Fibroblast of lung (primary cell): ENCODE measurements around the gene MRPS18A. TPM values are rescaled to one million over a fixed set of nuclear protein-coding genes. Genes with fewer than 3 reads are reported as not detected.

Experiments used
- DNase-seq, 2 donors: peaks; one replicate each; pipeline versions ENCODE4 v3.0.0 to v3.0.0-alpha.2; 2010; ENCODE audit warnings: low read depth in 2 of 2
- H2AFZ ChIP-seq: 2 replicates; pipeline ENCODE4 v1.5.1; 2012; ENCODE audit warnings: low read length, control low read depth, inconsistent platforms
- H3K27ac ChIP-seq: 2 replicates; pipeline ENCODE4 v1.5.1; 2011; ENCODE audit warnings: low read length, control low read depth; ENCODE audit not compliant: insufficient read depth
- H3K27me3 ChIP-seq: 2 replicates; pipeline ENCODE4 v1.5.1; 2011; ENCODE audit warnings: mild to moderate bottlenecking, low read length; ENCODE audit not compliant: control insufficient read depth, insufficient read depth
- H3K36me3 ChIP-seq: 2 replicates; pipeline ENCODE4 v1.5.1; 2011; ENCODE audit warnings: low read length; ENCODE audit not compliant: control insufficient read depth, insufficient read depth
- H3K4me1 ChIP-seq: 2 replicates; pipeline ENCODE4 v1.5.1; 2011; ENCODE audit warnings: low read length; ENCODE audit not compliant: control insufficient read depth, insufficient read depth; ENCODE audit errors: extremely low read depth
- H3K4me2 ChIP-seq: 2 replicates; pipeline ENCODE4 v1.5.1; 2011; ENCODE audit warnings: low read length, control low read depth; ENCODE audit not compliant: insufficient read depth; ENCODE audit errors: extremely low read depth
- H3K4me3 ChIP-seq, 4 experiments: fragments of 200-600 bp in 1 of 4; sonication (generic) in 1 of 4; replicated peaks in 1 of 4; 2 replicates each; pipeline ENCODE4 v1.5.1; 2011 to 2016; ENCODE audit warnings: low read length in 4 of 4, low read depth in 3 of 4, mild to moderate bottlenecking in 3 of 4, control low read depth in 2 of 4, inconsistent platforms in 1 of 4, mixed read lengths in 1 of 4; ENCODE audit not compliant: insufficient read depth in 1 of 4; ENCODE audit errors: control extremely low read depth in 1 of 4
- H3K79me2 ChIP-seq: 2 replicates; pipeline ENCODE4 v1.5.1; 2012; ENCODE audit warnings: mild to moderate bottlenecking, low read length, inconsistent platforms; ENCODE audit not compliant: control insufficient read depth, insufficient read depth
- H3K9ac ChIP-seq: 2 replicates; pipeline ENCODE4 v1.5.1; 2011; ENCODE audit warnings: mild to moderate bottlenecking, low read length, control low read depth; ENCODE audit not compliant: insufficient read depth
- H3K9me3 ChIP-seq: 2 replicates; pipeline ENCODE4 v1.5.1; 2012; ENCODE audit warnings: low read depth, low read length; ENCODE audit not compliant: control insufficient read depth, insufficient read depth
- H4K20me1 ChIP-seq: 2 replicates; pipeline ENCODE4 v1.5.1; 2011; ENCODE audit warnings: low read length; ENCODE audit not compliant: control insufficient read depth, insufficient read depth; ENCODE audit errors: extremely low read depth
- CTCF ChIP-seq, 2 donors: IDR thresholded peaks in 1 of 2; conservative IDR thresholded peaks in 1 of 2; 1 replicate in 1 of 2; 2 replicates in 1 of 2; pipeline ENCODE4 v1.5.1; 2011 to 2012; ENCODE audit warnings: low read length in 2 of 2, control low read depth in 1 of 2, inconsistent platforms in 1 of 2, low read depth in 1 of 2, mild to moderate bottlenecking in 1 of 2
- EZH2 ChIP-seq: IDR thresholded peaks from 2 replicates; pipeline ENCODE4 v1.5.1; 2012; ENCODE audit warnings: low read length, control low read depth, mild to moderate bottlenecking; ENCODE audit errors: missing control alignments
- polyA plus RNA-seq, 2 donors: library from polyadenylated mRNA; depleted of rRNA in 1 of 2; stranded (reverse) in 1 of 2; unstranded in 1 of 2; fragments of >200 nt; gene quantifications; 2 replicates each; pipeline ENCODE4 v1.2.1, GENCODE V29; 2011 to 2012; ENCODE audit warnings: missing spikeins in 1 of 2
- total RNA-seq: library from RNA; depleted of rRNA; stranded (reverse); fragments of >200 nt; gene quantifications from 2 replicates; pipeline ENCODE4 v1.2.1, GENCODE V29; 2014

Gene MRPS18A
- total and polyA plus RNA-seq, 2 donors (not counting 1 experiment from before 2014, with no cell fraction given) = 31.8 to 42.1 TPM

- Histone ChIP-seq H2AFZ (no peak overlapping the region), H3K9ac (no peak overlapping the region), H3K9me3 (no peaks in the 10 kb centered on the region), H3K27me3 (no peaks in the 10 kb centered on the region), H3K4me1 (no peaks in the 10 kb centered on the region), H3K36me3 (peaks cover 8% of the 10 kb centered on the region), H3K79me2 (peaks cover 24% of the 10 kb centered on the region), H3K4me3 (no peak overlapping the region), H4K20me1 (no peaks in the 10 kb centered on the region), H3K4me2 (no peak overlapping the region), H3K27ac (no peak overlapping the region)
- TF ChIP-seq EZH2 = no peak
- no peak for TF ChIP-seq CTCF (conservative IDR thresholded peaks at IDR 0.05 in 1 of 2, IDR thresholded peaks at IDR 0.05 in 1 of 2; ENCODE audit: low read depth in 1 of 2, low read length in 2 of 2)
- DNase-seq = no peak
Measured at GRCh38 chr6:43681303-43681702, 6.3 kb downstream of the MRPS18A start.

GRCh38 chr6:43680308-43681200, 7.0 kb downstream of the MRPS18A start:
- no peak overlapping the region for H2AFZ ChIP-seq
- no peak overlapping the region for H3K4me2 ChIP-seq
- peaks cover 21% of the 10 kb centered on the region for H3K79me2 ChIP-seq
- peaks cover 8% of the 10 kb centered on the region for H3K36me3 ChIP-seq
- no peak overlapping the region for H3K27ac ChIP-seq
- H3K9ac ChIP-seq = no peak overlapping the region
- no peaks in the 10 kb centered on the region for H3K4me1 ChIP-seq
- H4K20me1 ChIP-seq = no peaks in the 10 kb centered on the region
- H3K4me3 ChIP-seq = no peak overlapping the region
- no peak for DNase-seq
- TF ChIP-seq CTCF (conservative IDR thresholded peaks at IDR 0.05 in 1 of 2, IDR thresholded peaks at IDR 0.05 in 1 of 2; ENCODE audit: low read depth in 1 of 2, low read length in 2 of 2) = no peak
- TF ChIP-seq EZH2 = no peak
- no peaks in the 10 kb centered on the region for H3K9me3 ChIP-seq
- H3K27me3 ChIP-seq = no peaks in the 10 kb centered on the region

GRCh38 chr6:43679057-43679456, 8.5 kb downstream of the MRPS18A start:
- Histone ChIP-seq H3K27me3 (no peaks in the 10 kb centered on the region), H3K4me3 (no peak overlapping the region), H4K20me1 (no peaks in the 10 kb centered on the region), H3K9me3 (no peaks in the 10 kb centered on the region), H2AFZ (no peak overlapping the region), H3K79me2 (peaks cover 16% of the 10 kb centered on the region), H3K9ac (no peak overlapping the region), H3K4me1 (peaks cover under 1% of the 10 kb centered on the region), H3K36me3 (peaks cover 16% of the 10 kb centered on the region), H3K27ac (no peak overlapping the region), H3K4me2 (no peak overlapping the region)
- TF ChIP-seq EZH2 = no peak
- TF ChIP-seq CTCF (conservative IDR thresholded peaks at IDR 0.05 in 1 of 2, IDR thresholded peaks at IDR 0.05 in 1 of 2; ENCODE audit: low read depth in 1 of 2, low read length in 2 of 2) = no peak
- no peak for DNase-seq
